SK-N-SH treated with all-trans-retinoic acid at 6 μM for 48 hours (cell line): ENCODE measurements around the gene ARL16.
A peak's percentile ranks its signal among the peaks of the same experiment; 100 is the strongest.

Source experiments
- ATAC-seq: fragments of 200-7000 bp; cut with Tn5 transposase; 3 replicates; pipeline ENCODE4 v1.9.1; 2020; ENCODE audit warnings: mild to moderate bottlenecking, moderate library complexity
- ARNTL ChIP-seq: fragments of 450-650 bp; formaldehyde crosslinking; IDR thresholded peaks from 2 replicates; pipeline ENCODE4 v1.5.0; 2020; ENCODE audit warnings: low read depth, mild to moderate bottlenecking, moderate library complexity, borderline replicate concordance
- BACH2 ChIP-seq: fragments of 250-450 bp; sonication (Bioruptor Pico); IDR thresholded peaks from 2 replicates; pipeline ENCODE4 v1.9.0; 2021; ENCODE audit warnings: mild to moderate bottlenecking, borderline replicate concordance
- CSDC2 ChIP-seq: fragments of 250-450 bp; sonication (Bioruptor Pico); IDR thresholded peaks from 2 replicates; pipeline ENCODE4 v1.5.0; 2020; ENCODE audit warnings: mild to moderate bottlenecking, moderate library complexity
- GLIS3 ChIP-seq: fragments of 250-450 bp; sonication (Bioruptor Pico); IDR thresholded peaks from 2 replicates; pipeline ENCODE4 v1.5.0; 2020; ENCODE audit warnings: mild to moderate bottlenecking, moderate library complexity
- ISL1 ChIP-seq: fragments of 250-450 bp; sonication (Bioruptor Pico); IDR thresholded peaks from 2 replicates; pipeline ENCODE4 v2.1.2; 2022; ENCODE audit warnings: mild to moderate bottlenecking, moderate library complexity
- OSR1 ChIP-seq: fragments of 250-450 bp; sonication (Bioruptor Pico); IDR thresholded peaks from 2 replicates; pipeline ENCODE4 v1.8.0; 2022; ENCODE audit warnings: moderate library complexity, mild to moderate bottlenecking, inconsistent platforms
- PPARA ChIP-seq: fragments of 250-450 bp; sonication (Bioruptor Pico); IDR thresholded peaks from 2 replicates; pipeline ENCODE4 v1.5.0; 2020; ENCODE audit warnings: mild to moderate bottlenecking, borderline replicate concordance
- RARB ChIP-seq: fragments of 250-450 bp; sonication (Bioruptor Pico); IDR thresholded peaks from 2 replicates; pipeline ENCODE4 v1.8.0; 2021; ENCODE audit warnings: mild to moderate bottlenecking, moderate library complexity
- SNAI2 ChIP-seq: fragments of 250-450 bp; sonication (Bioruptor Pico); IDR thresholded peaks from 2 replicates; pipeline ENCODE4 v1.5.0; 2020; ENCODE audit warnings: mild to moderate bottlenecking, moderate library complexity
- TCF4 ChIP-seq: fragments of 250-450 bp; sonication (Bioruptor Pico); IDR thresholded peaks from 2 replicates; pipeline ENCODE4 v1.8.0; 2021; ENCODE audit warnings: mild to moderate bottlenecking, moderate library complexity, borderline replicate concordance
- ZC3H10 ChIP-seq: fragments of 250-450 bp; sonication (Bioruptor Pico); IDR thresholded peaks from 2 replicates; pipeline ENCODE4 v1.5.1; 2021; ENCODE audit warnings: mild to moderate bottlenecking, moderate library complexity
- ZFP3 ChIP-seq: fragments of 250-450 bp; sonication (Bioruptor Pico); IDR thresholded peaks from 2 replicates; pipeline ENCODE4 v1.5.0; 2020; ENCODE audit warnings: mild to moderate bottlenecking, moderate library complexity
- ZFP30 ChIP-seq: fragments of 450-650 bp; formaldehyde crosslinking; IDR thresholded peaks from 2 replicates; pipeline ENCODE4 v1.5.0; 2022; ENCODE audit warnings: mild to moderate bottlenecking, moderate library complexity
- ZNF565 ChIP-seq: fragments of 450-650 bp; formaldehyde crosslinking; conservative IDR thresholded peaks from 2 replicates; pipeline ENCODE4 v1.5.0; 2020; ENCODE audit warnings: low read depth, mild to moderate bottlenecking, moderate library complexity
- ZNF70 ChIP-seq: fragments of 450-650 bp; formaldehyde crosslinking; IDR thresholded peaks from 2 replicates; pipeline ENCODE4 v1.5.0; 2020; ENCODE audit warnings: mild to moderate bottlenecking, moderate library complexity
- ZNF8 ChIP-seq: fragments of 450-650 bp; formaldehyde crosslinking; IDR thresholded peaks from 2 replicates; pipeline ENCODE4 v1.5.0; 2020; ENCODE audit warnings: mild to moderate bottlenecking, moderate library complexity
- TF ChIP-seq, protein P1 (sequence below): fragments of 250-450 bp; sonication (Bioruptor Pico); IDR thresholded peaks from 2 replicates; pipeline ENCODE4 v1.8.0; 2020; ENCODE audit warnings: mild to moderate bottlenecking, moderate library complexity, borderline replicate concordance
- TF ChIP-seq, protein P2 (sequence below): fragments of 250-450 bp; sonication (Bioruptor Pico); IDR thresholded peaks from 2 replicates; pipeline ENCODE4 v1.5.0; 2020; ENCODE audit warnings: mild to moderate bottlenecking, moderate library complexity
- TF ChIP-seq, protein P3 (sequence below): fragments of 250-450 bp; sonication (Bioruptor Pico); IDR thresholded peaks from 2 replicates; pipeline ENCODE4 v1.5.1; 2020; ENCODE audit warnings: low read depth, mild to moderate bottlenecking, moderate library complexity
- TF ChIP-seq, protein P4 (sequence below): fragments of 250-450 bp; sonication (Bioruptor Pico); IDR thresholded peaks from 2 replicates; pipeline ENCODE4 v1.5.1; 2021; ENCODE audit warnings: mild to moderate bottlenecking, moderate library complexity
- TF ChIP-seq, protein P5 (sequence below): fragments of 250-450 bp; sonication (Bioruptor Pico); IDR thresholded peaks from 2 replicates; pipeline ENCODE4 v1.8.0; 2021; ENCODE audit warnings: low read depth, mild to moderate bottlenecking, moderate library complexity, borderline replicate concordance

Gene ARL16, protein sequence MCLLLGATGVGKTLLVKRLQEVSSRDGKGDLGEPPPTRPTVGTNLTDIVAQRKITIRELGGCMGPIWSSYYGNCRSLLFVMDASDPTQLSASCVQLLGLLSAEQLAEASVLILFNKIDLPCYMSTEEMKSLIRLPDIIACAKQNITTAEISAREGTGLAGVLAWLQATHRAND

DNA sequence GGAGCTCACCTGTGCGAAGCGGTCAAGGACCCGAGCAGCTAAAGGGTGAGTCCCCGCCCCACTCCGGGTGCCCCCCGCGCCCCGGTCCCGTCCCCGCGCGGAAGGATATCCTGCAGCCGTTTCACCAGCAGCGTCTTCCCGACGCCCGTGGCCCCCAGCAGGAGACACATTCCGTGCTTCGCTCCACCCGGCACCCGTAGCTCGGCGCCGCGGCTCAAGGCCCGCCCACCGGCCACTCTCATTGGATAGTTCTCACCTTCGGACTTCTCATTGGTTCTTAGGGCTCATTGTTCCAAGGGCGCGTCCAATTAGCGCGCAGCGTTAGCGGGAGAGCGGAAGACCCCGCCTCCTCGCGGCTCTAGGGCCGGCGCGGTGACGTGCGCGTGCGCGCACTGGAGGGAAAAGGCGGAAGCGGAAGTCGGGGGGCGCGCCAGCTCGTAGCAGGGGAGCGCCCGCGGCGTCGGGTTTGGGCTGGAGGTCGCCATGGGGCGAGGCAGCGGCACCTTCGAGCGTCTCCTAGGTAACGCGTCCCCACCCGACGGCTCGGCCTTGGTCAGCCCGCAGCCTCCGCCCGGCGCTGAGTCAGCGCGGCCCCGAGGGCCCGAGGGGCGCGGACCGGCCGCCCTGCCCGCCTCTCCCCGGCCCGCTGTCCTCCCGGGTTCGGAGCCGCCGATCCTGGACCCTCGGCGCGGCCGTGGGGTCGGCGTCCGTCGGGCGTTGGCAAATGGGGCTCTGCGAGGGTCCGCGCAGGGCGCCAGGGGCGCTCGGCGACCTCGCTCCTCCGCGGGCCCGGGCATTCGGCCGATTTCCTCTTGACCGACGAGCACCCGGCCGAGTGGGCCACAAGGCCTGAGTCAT, at the start of gene ARL16, which contains the start of gene HGS:
TSS of gene ARL16 (minus strand) at position 214 of the 858 bp plus-strand sequence. CDS start at position 170, 44 bp downstream.
TSS of gene HGS (plus strand) at position 428 of the 858 bp plus-strand sequence. CDS start at position 484, 56 bp downstream.
- ATAC-seq = peak; percentile 96
- TF ChIP-seq, protein P1, sequence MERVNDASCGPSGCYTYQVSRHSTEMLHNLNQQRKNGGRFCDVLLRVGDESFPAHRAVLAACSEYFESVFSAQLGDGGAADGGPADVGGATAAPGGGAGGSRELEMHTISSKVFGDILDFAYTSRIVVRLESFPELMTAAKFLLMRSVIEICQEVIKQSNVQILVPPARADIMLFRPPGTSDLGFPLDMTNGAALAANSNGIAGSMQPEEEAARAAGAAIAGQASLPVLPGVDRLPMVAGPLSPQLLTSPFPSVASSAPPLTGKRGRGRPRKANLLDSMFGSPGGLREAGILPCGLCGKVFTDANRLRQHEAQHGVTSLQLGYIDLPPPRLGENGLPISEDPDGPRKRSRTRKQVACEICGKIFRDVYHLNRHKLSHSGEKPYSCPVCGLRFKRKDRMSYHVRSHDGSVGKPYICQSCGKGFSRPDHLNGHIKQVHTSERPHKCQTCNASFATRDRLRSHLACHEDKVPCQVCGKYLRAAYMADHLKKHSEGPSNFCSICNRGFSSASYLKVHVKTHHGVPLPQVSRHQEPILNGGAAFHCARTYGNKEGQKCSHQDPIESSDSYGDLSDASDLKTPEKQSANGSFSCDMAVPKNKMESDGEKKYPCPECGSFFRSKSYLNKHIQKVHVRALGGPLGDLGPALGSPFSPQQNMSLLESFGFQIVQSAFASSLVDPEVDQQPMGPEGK (CRISPR knock-in tag) = peak; percentile 79; the same call in 1 of the 2 replicates
- TF ChIP-seq, protein P2, sequence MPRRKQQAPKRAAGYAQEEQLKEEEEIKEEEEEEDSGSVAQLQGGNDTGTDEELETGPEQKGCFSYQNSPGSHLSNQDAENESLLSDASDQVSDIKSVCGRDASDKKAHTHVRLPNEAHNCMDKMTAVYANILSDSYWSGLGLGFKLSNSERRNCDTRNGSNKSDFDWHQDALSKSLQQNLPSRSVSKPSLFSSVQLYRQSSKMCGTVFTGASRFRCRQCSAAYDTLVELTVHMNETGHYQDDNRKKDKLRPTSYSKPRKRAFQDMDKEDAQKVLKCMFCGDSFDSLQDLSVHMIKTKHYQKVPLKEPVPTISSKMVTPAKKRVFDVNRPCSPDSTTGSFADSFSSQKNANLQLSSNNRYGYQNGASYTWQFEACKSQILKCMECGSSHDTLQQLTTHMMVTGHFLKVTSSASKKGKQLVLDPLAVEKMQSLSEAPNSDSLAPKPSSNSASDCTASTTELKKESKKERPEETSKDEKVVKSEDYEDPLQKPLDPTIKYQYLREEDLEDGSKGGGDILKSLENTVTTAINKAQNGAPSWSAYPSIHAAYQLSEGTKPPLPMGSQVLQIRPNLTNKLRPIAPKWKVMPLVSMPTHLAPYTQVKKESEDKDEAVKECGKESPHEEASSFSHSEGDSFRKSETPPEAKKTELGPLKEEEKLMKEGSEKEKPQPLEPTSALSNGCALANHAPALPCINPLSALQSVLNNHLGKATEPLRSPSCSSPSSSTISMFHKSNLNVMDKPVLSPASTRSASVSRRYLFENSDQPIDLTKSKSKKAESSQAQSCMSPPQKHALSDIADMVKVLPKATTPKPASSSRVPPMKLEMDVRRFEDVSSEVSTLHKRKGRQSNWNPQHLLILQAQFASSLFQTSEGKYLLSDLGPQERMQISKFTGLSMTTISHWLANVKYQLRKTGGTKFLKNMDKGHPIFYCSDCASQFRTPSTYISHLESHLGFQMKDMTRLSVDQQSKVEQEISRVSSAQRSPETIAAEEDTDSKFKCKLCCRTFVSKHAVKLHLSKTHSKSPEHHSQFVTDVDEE (CRISPR knock-in tag) = peak; percentile 52; the same call in 1 of the 2 replicates
- TF ChIP-seq ZNF565 (CRISPR knock-in tag) = no peak

DNA sequence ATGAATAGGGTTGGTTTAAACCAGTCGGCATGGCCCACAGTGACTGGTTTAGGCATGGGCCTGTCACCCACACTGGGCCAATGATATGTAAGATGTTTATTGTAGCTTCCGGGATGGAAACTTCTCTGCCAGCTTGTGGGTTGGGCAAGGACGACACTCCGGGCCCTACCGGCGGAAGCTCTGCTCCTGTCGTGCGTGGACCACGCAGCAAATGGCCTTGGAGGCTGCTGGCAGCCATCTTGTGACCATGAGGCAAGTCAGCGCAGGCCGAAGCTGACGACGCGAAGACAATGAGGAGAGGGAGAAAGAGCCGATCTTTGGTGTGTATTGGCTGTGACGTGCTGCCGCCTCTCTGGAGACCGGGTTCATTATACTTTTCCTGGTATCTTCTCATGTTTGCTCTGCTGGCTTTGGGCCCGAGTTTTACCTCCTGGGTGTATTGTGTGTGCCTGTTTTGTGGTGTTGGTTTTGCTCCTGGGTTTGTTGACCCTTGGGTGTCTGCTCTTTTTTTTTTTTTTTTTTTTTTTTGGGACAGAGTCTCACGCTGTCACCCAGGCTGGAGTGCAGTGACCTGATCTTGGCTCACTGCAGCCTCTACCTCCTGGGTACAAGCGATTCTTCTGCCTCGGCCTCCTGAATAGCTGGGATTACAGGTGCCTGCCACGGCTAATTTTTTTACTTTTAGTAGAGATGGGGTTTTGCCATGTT, 43.9 kb upstream of the ARL16 start:
- no peak for ATAC-seq
- TF ChIP-seq RARB (CRISPR knock-in tag) = no peak
- TF ChIP-seq OSR1 (CRISPR knock-in tag) = no peak
- no peak for TF ChIP-seq ZNF8 (CRISPR knock-in tag)
- TF ChIP-seq TCF4 (CRISPR knock-in tag) = no peak
- TF ChIP-seq, protein P2 (CRISPR knock-in tag) = no peak
- no peak for TF ChIP-seq ZC3H10 (CRISPR knock-in tag)

DNA sequence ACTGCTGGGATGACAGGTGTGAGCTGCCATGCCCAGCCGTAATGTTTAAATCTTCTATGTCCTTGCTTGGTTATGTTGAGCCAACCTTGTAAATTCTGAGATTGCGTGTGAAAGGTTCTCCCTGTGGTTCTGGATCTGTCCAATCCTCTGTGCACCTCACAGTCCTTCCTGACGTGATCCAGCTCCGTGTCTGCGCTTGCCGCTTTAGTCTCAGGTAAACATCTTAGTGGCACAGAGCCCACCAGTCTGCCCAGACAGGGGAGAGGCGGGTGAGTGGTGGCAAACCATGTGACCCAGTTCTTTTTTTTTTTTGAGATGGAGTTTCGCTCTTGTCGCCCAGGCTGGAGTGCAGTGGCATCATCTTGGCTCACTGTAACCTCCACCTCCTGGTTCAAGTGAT, 42.4 kb upstream of the ARL16 start:
- ATAC-seq = no peak
- TF ChIP-seq GLIS3 (CRISPR knock-in tag) (no peak), RARB (CRISPR knock-in tag) (no peak), ZFP30 (CRISPR knock-in tag) (no peak), CSDC2 (no peak), SNAI2 (CRISPR knock-in tag) (no peak), ISL1 (CRISPR knock-in tag) (no peak), ZNF70 (CRISPR knock-in tag) (no peak), BACH2 (CRISPR knock-in tag) (no peak), PPARA (CRISPR knock-in tag) (no peak), OSR1 (CRISPR knock-in tag) (no peak), ARNTL (CRISPR knock-in tag) (no peak), ZNF565 (CRISPR knock-in tag) (no peak), TCF4 (CRISPR knock-in tag) (no peak), ZFP3 (no peak)
- TF ChIP-seq, protein P3, sequence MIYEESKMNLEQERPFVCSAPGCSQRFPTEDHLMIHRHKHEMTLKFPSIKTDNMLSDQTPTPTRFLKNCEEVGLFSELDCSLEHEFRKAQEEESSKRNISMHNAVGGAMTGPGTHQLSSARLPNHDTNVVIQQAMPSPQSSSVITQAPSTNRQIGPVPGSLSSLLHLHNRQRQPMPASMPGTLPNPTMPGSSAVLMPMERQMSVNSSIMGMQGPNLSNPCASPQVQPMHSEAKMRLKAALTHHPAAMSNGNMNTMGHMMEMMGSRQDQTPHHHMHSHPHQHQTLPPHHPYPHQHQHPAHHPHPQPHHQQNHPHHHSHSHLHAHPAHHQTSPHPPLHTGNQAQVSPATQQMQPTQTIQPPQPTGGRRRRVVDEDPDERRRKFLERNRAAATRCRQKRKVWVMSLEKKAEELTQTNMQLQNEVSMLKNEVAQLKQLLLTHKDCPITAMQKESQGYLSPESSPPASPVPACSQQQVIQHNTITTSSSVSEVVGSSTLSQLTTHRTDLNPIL (CRISPR knock-in tag) = no peak
- TF ChIP-seq, protein P4, sequence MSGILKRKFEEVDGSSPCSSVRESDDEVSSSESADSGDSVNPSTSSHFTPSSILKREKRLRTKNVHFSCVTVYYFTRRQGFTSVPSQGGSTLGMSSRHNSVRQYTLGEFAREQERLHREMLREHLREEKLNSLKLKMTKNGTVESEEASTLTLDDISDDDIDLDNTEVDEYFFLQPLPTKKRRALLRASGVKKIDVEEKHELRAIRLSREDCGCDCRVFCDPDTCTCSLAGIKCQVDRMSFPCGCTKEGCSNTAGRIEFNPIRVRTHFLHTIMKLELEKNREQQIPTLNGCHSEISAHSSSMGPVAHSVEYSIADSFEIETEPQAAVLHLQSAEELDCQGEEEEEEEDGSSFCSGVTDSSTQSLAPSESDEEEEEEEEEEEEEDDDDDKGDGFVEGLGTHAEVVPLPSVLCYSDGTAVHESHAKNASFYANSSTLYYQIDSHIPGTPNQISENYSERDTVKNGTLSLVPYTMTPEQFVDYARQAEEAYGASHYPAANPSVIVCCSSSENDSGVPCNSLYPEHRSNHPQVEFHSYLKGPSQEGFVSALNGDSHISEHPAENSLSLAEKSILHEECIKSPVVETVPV (CRISPR knock-in tag) = no peak
- TF ChIP-seq, protein P5, sequence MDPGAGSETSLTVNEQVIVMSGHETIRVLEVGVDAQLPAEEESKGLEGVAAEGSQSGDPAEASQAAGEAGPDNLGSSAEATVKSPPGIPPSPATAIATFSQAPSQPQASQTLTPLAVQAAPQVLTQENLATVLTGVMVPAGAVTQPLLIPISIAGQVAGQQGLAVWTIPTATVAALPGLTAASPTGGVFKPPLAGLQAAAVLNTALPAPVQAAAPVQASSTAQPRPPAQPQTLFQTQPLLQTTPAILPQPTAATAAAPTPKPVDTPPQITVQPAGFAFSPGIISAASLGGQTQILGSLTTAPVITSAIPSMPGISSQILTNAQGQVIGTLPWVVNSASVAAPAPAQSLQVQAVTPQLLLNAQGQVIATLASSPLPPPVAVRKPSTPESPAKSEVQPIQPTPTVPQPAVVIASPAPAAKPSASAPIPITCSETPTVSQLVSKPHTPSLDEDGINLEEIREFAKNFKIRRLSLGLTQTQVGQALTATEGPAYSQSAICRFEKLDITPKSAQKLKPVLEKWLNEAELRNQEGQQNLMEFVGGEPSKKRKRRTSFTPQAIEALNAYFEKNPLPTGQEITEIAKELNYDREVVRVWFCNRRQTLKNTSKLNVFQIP (CRISPR knock-in tag) = no peak
